ENCODE data around the gene IGF2.

Gene IGF2

GRCh38 chr11:2137202-2138067 lies 1.8 kb downstream of the IGF2 start (continued):
- TF ChIP-seq ZNF777 (tag by site-specific recombination; IDR thresholded peaks at IDR 0.05; ENCODE audit: borderline replicate concordance) (0 out of 2 replicates have a peak, but pooled peaks have one; percentile 33), ZNF157 (tag by site-specific recombination; IDR thresholded peaks at IDR 0.05) (no peak), ZNF10 (tag by site-specific recombination; IDR thresholded peaks at IDR 0.05) (no peak), ZNF202 (tag by site-specific recombination; IDR thresholded peaks at IDR 0.05; ENCODE audit: borderline replicate concordance) (no peak), ZNF354C (tag by site-specific recombination; IDR thresholded peaks at IDR 0.05; ENCODE audit: borderline replicate concordance, low read depth) (no peak), AEBP2 (tag by site-specific recombination; IDR thresholded peaks at IDR 0.05; ENCODE audit: borderline replicate concordance) (no peak), ZNF341 (tag by site-specific recombination; IDR thresholded peaks at IDR 0.05; ENCODE audit: low read depth) (peak; percentile 43), ZNF155 (tag by site-specific recombination; IDR thresholded peaks at IDR 0.05) (no peak), ZNF449 (tag by site-specific recombination; IDR thresholded peaks at IDR 0.05) (no peak), ZBTB49 (tag by site-specific recombination; IDR thresholded peaks at IDR 0.05; ENCODE audit: low read depth) (no peak), TRIM28 (IDR thresholded peaks at IDR 0.05; ENCODE audit: borderline replicate concordance, low read length) (no peak), ZNF654 (tag by site-specific recombination; IDR thresholded peaks at IDR 0.05; ENCODE audit: low read depth) (no peak), HOXD13 (CRISPR knock-in tag; IDR thresholded peaks at IDR 0.05; ENCODE audit: borderline replicate concordance) (no peak), RBAK (tag by site-specific recombination; IDR thresholded peaks at IDR 0.05) (no peak), ZNF133 (tag by site-specific recombination; IDR thresholded peaks at IDR 0.05) (no peak), ZNF548 (tag by site-specific recombination; IDR thresholded peaks at IDR 0.05) (no peak), ZNF837 (tag by site-specific recombination; IDR thresholded peaks at IDR 0.05) (no peak), ZNF148 (tag by site-specific recombination; IDR thresholded peaks at IDR 0.05; ENCODE audit: borderline replicate concordance) (no peak), TCF7L2 (IDR thresholded peaks at IDR 0.05; ENCODE audit: borderline replicate concordance, low read depth, low read length) (no peak), SP7 (tag by site-specific recombination; IDR thresholded peaks at IDR 0.05) (0 out of 2 replicates have a peak, but pooled peaks have one; percentile 19), ZNF398 (tag by site-specific recombination; IDR thresholded peaks at IDR 0.05) (0 out of 2 replicates have a peak, but pooled peaks have one; percentile 22), ATF2 (tag by site-specific recombination; IDR thresholded peaks at IDR 0.05; ENCODE audit: low read depth) (no peak), ZNF211 (tag by site-specific recombination; IDR thresholded peaks at IDR 0.05; ENCODE audit: low read depth) (no peak), ELK4 (IDR thresholded peaks at IDR 0.05; ENCODE audit: borderline replicate concordance, low read depth, low read length) (no peak), ZEB2 (tag by site-specific recombination; IDR thresholded peaks at IDR 0.05) (0 out of 2 replicates have a peak, but pooled peaks have one; percentile 14)

Measured in HEK293 (cell line).